Smooth muscle cell (in vitro differentiated cells): ENCODE measurements around the gene ANAPC4. TPM values are rescaled to one million over a fixed set of nuclear protein-coding genes. Genes with fewer than 3 reads are reported as not detected.

Experiments
- DNase-seq: peaks from one replicate; lab custom pipeline; 2025; ENCODE audit not compliant: unreplicated experiment; lab: John Stamatoyannopoulos, UW
- H2AFZ ChIP-seq: fragments of 200-600 bp; sonication (generic); 2 replicates; pipeline ENCODE4 v1.6.0; 2016; ENCODE audit warnings: antibody characterized with exemption, low read depth, mild to moderate bottlenecking
- H3F3A ChIP-seq: fragments of 200-600 bp; sonication (generic); 2 replicates; pipeline ENCODE4 v1.6.0; 2017; ENCODE audit warnings: antibody characterized with exemption, low read depth
- H3K27ac ChIP-seq: fragments of 200-600 bp; sonication (generic); 2 replicates; pipeline ENCODE4 v1.5.1; 2016; ENCODE audit warnings: low read depth, mild to moderate bottlenecking
- H3K27me3 ChIP-seq: fragments of 200-600 bp; sonication (generic); 2 replicates; pipeline ENCODE4 v1.6.1; 2016; ENCODE audit warnings: low read depth, mild to moderate bottlenecking
- H3K36me3 ChIP-seq: fragments of 200-600 bp; sonication (generic); 2 replicates; pipeline ENCODE4 v1.5.1; 2016; ENCODE audit warnings: low read depth
- H3K4me1 ChIP-seq: fragments of 200-600 bp; sonication (generic); 2 replicates; pipeline ENCODE4 v1.5.1; 2016; ENCODE audit warnings: low read depth
- H3K4me2 ChIP-seq: fragments of 200-600 bp; sonication (generic); 2 replicates; pipeline ENCODE4 v1.6.0; 2016; ENCODE audit warnings: mild to moderate bottlenecking
- H3K4me3 ChIP-seq: fragments of 200-600 bp; sonication (generic); 2 replicates; pipeline ENCODE4 v1.5.1; 2016; ENCODE audit warnings: mild to moderate bottlenecking
- H3K79me2 ChIP-seq: fragments of 200-600 bp; sonication (generic); 2 replicates; pipeline ENCODE4 v1.6.0; 2016; ENCODE audit warnings: low read depth, mild to moderate bottlenecking
- H3K9ac ChIP-seq: fragments of 200-600 bp; sonication (generic); 2 replicates; pipeline ENCODE4 v1.6.0; 2016; ENCODE audit warnings: low read depth
- H3K9me3 ChIP-seq: fragments of 200-600 bp; sonication (generic); replicated peaks from 2 replicates; pipeline ENCODE4 v1.5.1; 2016; ENCODE audit warnings: low read depth
- H4K20me1 ChIP-seq: fragments of 200-600 bp; sonication (generic); 2 replicates; pipeline ENCODE4 v1.6.0; 2016; ENCODE audit warnings: low read depth
- WGBS: methylation state at CpG from one replicate; pipeline ENCODE4 v1.1.7; 2016; ENCODE audit warnings: low lambda C conversion rate; 5-methylcytosine and 5-hydroxymethylcytosine counted together
- polyA plus RNA-seq: library from polyadenylated mRNA; unstranded; fragments of >200 nt; fragmentation: Nextera tagmentation; extraction: Ambion mirVana; gene quantifications from 2 replicates; pipeline ENCODE4 v1.2.1, GENCODE V29; 2016
- total RNA-seq: library from RNA; depleted of rRNA; stranded (reverse); fragments of >200 nt; gene quantifications from 2 replicates; pipeline ENCODE4 v1.2.3, GENCODE V29; 2014
- TF ChIP-seq, protein P1 (sequence below): fragments of 200-600 bp; sonication (generic); IDR thresholded peaks from 2 replicates; pipeline ENCODE4 v1.5.1; 2017; ENCODE audit warnings: borderline replicate concordance, mild to moderate bottlenecking, antibody characterized with exemption; ENCODE audit not compliant: insufficient read depth, poor library complexity, severe bottlenecking

The ANAPC4 gene
- total and polyA plus RNA-seq, 2 experiments from 2014 or later: 12.4 to 26.0 TPM

DNA sequence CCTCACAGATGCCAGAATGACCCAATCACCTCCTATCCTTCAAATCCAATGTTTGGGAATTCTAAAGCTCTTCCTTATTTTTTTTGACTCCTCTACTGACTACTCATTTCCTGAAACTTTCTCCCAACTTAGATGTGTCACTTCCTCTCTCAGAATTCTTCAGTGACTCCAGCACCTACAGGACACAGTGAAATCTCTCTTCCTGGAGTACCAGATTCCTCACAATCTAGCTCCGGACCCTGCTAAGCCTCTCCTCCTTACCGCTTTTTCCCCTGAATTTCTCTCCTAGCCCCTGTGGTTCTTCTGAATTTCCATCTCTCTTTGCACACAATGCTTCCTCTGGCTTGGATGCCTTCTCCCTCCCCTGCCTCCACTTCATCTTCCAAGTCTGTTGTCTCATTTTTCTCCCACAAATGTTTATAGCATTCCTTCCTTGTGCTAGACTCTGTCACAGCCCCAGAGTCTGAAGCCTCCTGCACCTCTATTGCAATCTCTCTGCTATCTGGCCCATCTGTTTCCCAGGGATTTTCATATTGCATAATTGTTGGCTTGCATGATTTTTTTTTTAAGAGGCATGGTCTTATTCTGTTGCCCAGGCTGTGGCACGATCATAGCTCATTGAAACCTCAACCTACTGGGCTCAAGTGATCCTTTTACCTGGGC is 80.1 kb downstream of the ANAPC4 start:
- no peak for DNase-seq
- Histone ChIP-seq H3K4me3 (no peak overlapping the region), H3K4me1 (no peaks in the 10 kb centered on the region), H3K27ac (peak overlapping the region; percentile 12), H3K79me2 (no peaks in the 10 kb centered on the region), H3K4me2 (peak overlapping the region; percentile 56), H3K36me3 (no peaks in the 10 kb centered on the region), H3K9ac (no peak overlapping the region), H3K27me3 (no peaks in the 10 kb centered on the region), H4K20me1 (no peaks in the 10 kb centered on the region), H2AFZ (peak overlapping the region; percentile 59), H3F3A (peaks cover 3% of the 10 kb centered on the region), H3K9me3 (no peaks in the 10 kb centered on the region)
- 67% methylated on average over 3 of the region's 3 CpGs for WGBS
- TF ChIP-seq, protein P1, sequence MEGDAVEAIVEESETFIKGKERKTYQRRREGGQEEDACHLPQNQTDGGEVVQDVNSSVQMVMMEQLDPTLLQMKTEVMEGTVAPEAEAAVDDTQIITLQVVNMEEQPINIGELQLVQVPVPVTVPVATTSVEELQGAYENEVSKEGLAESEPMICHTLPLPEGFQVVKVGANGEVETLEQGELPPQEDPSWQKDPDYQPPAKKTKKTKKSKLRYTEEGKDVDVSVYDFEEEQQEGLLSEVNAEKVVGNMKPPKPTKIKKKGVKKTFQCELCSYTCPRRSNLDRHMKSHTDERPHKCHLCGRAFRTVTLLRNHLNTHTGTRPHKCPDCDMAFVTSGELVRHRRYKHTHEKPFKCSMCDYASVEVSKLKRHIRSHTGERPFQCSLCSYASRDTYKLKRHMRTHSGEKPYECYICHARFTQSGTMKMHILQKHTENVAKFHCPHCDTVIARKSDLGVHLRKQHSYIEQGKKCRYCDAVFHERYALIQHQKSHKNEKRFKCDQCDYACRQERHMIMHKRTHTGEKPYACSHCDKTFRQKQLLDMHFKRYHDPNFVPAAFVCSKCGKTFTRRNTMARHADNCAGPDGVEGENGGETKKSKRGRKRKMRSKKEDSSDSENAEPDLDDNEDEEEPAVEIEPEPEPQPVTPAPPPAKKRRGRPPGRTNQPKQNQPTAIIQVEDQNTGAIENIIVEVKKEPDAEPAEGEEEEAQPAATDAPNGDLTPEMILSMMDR: no peak

DNA sequence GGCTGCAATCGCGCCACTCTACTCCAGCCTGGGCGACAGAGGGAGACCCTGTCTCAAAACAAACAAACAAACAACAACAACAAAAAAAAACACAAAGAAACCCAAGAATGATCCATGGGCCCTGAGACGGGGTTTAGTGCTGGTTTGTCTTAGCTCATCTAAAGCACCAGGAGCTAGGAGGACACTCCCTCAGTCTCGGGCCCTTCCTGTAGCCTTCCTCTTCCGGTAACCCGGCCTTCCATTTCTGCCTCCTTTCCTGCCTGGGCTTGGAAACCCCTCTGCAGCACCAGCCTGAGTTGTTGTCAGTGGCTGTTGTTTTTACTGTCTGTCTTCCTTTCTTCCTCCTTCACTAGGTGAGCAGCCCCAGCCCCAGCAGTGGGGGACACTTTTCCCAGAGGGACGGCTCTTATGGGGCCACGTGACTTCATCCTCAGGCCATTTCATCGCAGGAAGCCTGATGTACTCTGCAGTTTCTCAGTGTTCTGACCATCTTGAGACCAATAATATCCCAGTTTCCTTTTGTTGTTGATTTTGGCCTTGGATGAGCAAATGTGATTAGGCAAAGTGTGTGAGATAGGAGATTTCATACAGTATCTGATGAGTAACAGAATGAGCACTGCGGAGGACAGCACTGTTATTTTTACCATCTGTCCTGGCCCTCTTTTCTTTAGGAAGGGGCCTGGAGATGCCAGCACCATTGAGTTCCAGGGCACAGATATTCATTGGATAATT is 90.1 kb downstream of the ANAPC4 start:
- Histone ChIP-seq H3K4me1 (no peaks in the 10 kb centered on the region), H3K9me3 (no peaks in the 10 kb centered on the region), H3F3A (no peaks in the 10 kb centered on the region), H3K4me3 (no peak overlapping the region), H3K9ac (no peak overlapping the region), H3K4me2 (no peak overlapping the region), H3K36me3 (no peaks in the 10 kb centered on the region), H4K20me1 (no peaks in the 10 kb centered on the region), H2AFZ (no peak overlapping the region), H3K79me2 (no peaks in the 10 kb centered on the region), H3K27ac (no peak overlapping the region), H3K27me3 (no peaks in the 10 kb centered on the region)
- TF ChIP-seq, protein P1: no peak
- 92% methylated on average over 11 of the region's 11 CpGs for WGBS
- DNase-seq: no peak

DNA sequence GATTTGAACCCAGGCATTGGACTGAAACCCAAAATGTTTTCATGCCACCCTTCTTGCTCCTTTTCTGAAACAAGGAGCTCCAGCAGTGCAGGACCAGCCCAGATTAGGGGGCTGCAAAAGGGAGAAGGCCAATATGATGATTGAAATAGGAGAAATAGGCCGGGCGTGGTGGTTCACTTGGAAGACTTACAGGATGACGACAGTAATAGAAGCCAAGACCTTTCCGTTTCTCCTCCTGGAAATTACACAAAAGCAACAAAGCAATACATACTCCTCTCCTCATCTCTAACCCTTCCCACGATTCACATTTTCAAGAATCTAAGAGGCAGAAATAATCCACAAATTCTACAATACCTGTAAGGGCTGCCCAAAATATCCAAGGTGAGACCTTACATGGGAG is 90.8 kb downstream of the ANAPC4 start:
- Histone ChIP-seq H3K36me3 (no peaks in the 10 kb centered on the region), H3F3A (no peaks in the 10 kb centered on the region), H3K4me2 (no peak overlapping the region), H3K27ac (no peak overlapping the region), H3K27me3 (no peaks in the 10 kb centered on the region), H3K4me3 (no peak overlapping the region), H4K20me1 (no peaks in the 10 kb centered on the region), H3K4me1 (no peaks in the 10 kb centered on the region), H3K9me3 (no peaks in the 10 kb centered on the region), H3K79me2 (no peaks in the 10 kb centered on the region), H3K9ac (no peak overlapping the region), H2AFZ (no peak overlapping the region)
- WGBS: 97% methylated on average over 5 of the region's 5 CpGs
- DNase-seq: no peak
- TF ChIP-seq, protein P1: no peak

Other genes with a start within 250 kb of the ANAPC4 start
- 7.7 and 8.4 TPM in 2 replicates for gene SEPSECS, start 216.8 kb upstream of the ANAPC4 start, total RNA-seq
- 1.6 and 4.2 TPM in 2 replicates for gene SEPSECS, start 216.8 kb upstream of the ANAPC4 start, polyA plus RNA-seq
- gene PI4K2B, start 143.2 kb upstream of the ANAPC4 start, total RNA-seq: 21.6 and 29.2 TPM in 2 replicates
- gene PI4K2B, start 143.2 kb upstream of the ANAPC4 start, polyA plus RNA-seq: 9.6 and 10.8 TPM in 2 replicates
- gene ZCCHC4, start 64.5 kb upstream of the ANAPC4 start, total RNA-seq: 11.9 and 13.4 TPM in 2 replicates
- 12.0 and 14.1 TPM in 2 replicates for gene ZCCHC4, start 64.5 kb upstream of the ANAPC4 start, polyA plus RNA-seq